GM12878 (cell line): ENCODE measurements around the gene ZCCHC2. TPM values are rescaled to one million over a fixed set of nuclear protein-coding genes. Genes with fewer than 3 reads are reported as not detected.
A peak's percentile ranks its signal among the peaks of the same experiment; 100 is the strongest.

Experiments
- CHD2 ChIP-seq: IDR thresholded peaks from 2 replicates; pipeline ENCODE4 v1.6.1; 2011; ENCODE audit warnings: low read depth, low read length, improper control_type of control experiment, borderline replicate concordance
- CREB1 ChIP-seq: IDR thresholded peaks from 2 replicates; pipeline ENCODE4 v1.6.1; 2012; ENCODE audit warnings: low read depth, mild to moderate bottlenecking, inconsistent platforms
- DPF2 ChIP-seq: fragments of 450-650 bp; IDR thresholded peaks from 2 replicates; pipeline ENCODE4 v1.6.1; 2017; ENCODE audit warnings: mild to moderate bottlenecking
- ESRRA ChIP-seq: IDR thresholded peaks from 2 replicates; pipeline ENCODE4 v1.6.1; 2012; ENCODE audit warnings: mild to moderate bottlenecking, low read length, improper control_type of control experiment
- ETV6 ChIP-seq, 2 experiments: fragments of 450-650 bp in 1 of 2; IDR thresholded peaks in 1 of 2; conservative IDR thresholded peaks in 1 of 2; 2 replicates each; pipeline ENCODE4 v1.6.1; 2014; ENCODE audit warnings: antibody characterized with exemption in 1 of 2, borderline replicate concordance in 1 of 2, low read depth in 1 of 2, mild to moderate bottlenecking in 1 of 2, moderate library complexity in 1 of 2
- FOS ChIP-seq: IDR thresholded peaks from 3 replicates; pipeline ENCODE4 v1.6.1; 2011; ENCODE audit warnings: borderline replicate concordance; ENCODE audit not compliant: insufficient read length; ENCODE audit errors: extremely low read depth
- GATAD2B ChIP-seq: fragments of 450-650 bp; conservative IDR thresholded peaks from 2 replicates; pipeline ENCODE4 v1.6.1; 2017; ENCODE audit warnings: low read depth, mild to moderate bottlenecking, moderate library complexity
- IKZF1 ChIP-seq: fragments of 450-650 bp; conservative IDR thresholded peaks from 2 replicates; pipeline ENCODE4 v1.6.1; 2017; ENCODE audit warnings: antibody characterized with exemption, mild to moderate bottlenecking
- IKZF2 ChIP-seq, 2 experiments: fragments of 450-650 bp; IDR thresholded peaks; 2 replicates each; pipeline ENCODE4 v1.6.1; 2017; ENCODE audit warnings: mild to moderate bottlenecking in 2 of 2, moderate library complexity in 2 of 2
- IRF4 ChIP-seq: IDR thresholded peaks from 2 replicates; pipeline ENCODE4 v1.6.1; 2011; ENCODE audit warnings: low read depth, low read length
- JUNB ChIP-seq: IDR thresholded peaks from 2 replicates; pipeline ENCODE4 v1.6.1; 2016; ENCODE audit warnings: antibody characterized with exemption, mild to moderate bottlenecking
- MEF2A ChIP-seq: IDR thresholded peaks from 2 replicates; pipeline ENCODE4 v1.6.1; 2011; ENCODE audit warnings: low read depth, mild to moderate bottlenecking, low read length, moderate library complexity; ENCODE audit not compliant: insufficient read depth
- MTA2 ChIP-seq: fragments of 450-650 bp; IDR thresholded peaks from 2 replicates; pipeline ENCODE4 v1.6.1; 2016; ENCODE audit warnings: low read depth, mild to moderate bottlenecking, moderate library complexity
- NFIC ChIP-seq: IDR thresholded peaks from 2 replicates; pipeline ENCODE4 v1.6.1; 2012; ENCODE audit warnings: low read depth, mild to moderate bottlenecking, inconsistent platforms, low read length, moderate library complexity
- NR2F1 ChIP-seq: fragments of 450-650 bp; conservative IDR thresholded peaks from 2 replicates; pipeline ENCODE4 v1.6.1; 2017; ENCODE audit warnings: mild to moderate bottlenecking
- POLR2AphosphoS2 ChIP-seq: IDR thresholded peaks from 2 replicates; pipeline ENCODE4 v1.6.1; 2011; ENCODE audit warnings: low read depth, mild to moderate bottlenecking, low read length, improper control_type of control experiment, moderate library complexity
- SMARCA5 ChIP-seq: fragments of 450-650 bp; IDR thresholded peaks from 2 replicates; pipeline ENCODE4 v1.6.1; 2017; ENCODE audit warnings: mild to moderate bottlenecking
- SPI1 ChIP-seq: IDR thresholded peaks from 2 replicates; pipeline ENCODE4 v1.6.1; 2011; ENCODE audit warnings: low read depth, mild to moderate bottlenecking, low read length, moderate library complexity, borderline replicate concordance; ENCODE audit not compliant: insufficient read depth
- SUZ12 ChIP-seq: fragments of 200-600 bp; sonication (generic); IDR thresholded peaks from one replicate; pipeline ENCODE4 v1.6.1; 2018; ENCODE audit warnings: antibody characterized with exemption, mild to moderate bottlenecking; ENCODE audit not compliant: unreplicated experiment
- ZBTB40 ChIP-seq: fragments of 450-650 bp; IDR thresholded peaks from 2 replicates; pipeline ENCODE4 v1.6.1; 2016; ENCODE audit warnings: mild to moderate bottlenecking, moderate library complexity, borderline replicate concordance
- ZNF217 ChIP-seq: fragments of 450-650 bp; IDR thresholded peaks from 2 replicates; pipeline ENCODE4 v1.6.1; 2017; ENCODE audit warnings: antibody characterized with exemption, mild to moderate bottlenecking
- ZNF384 ChIP-seq: IDR thresholded peaks from 2 replicates; pipeline ENCODE4 v1.6.1; 2012; ENCODE audit warnings: low read depth, mild to moderate bottlenecking, low read length, improper control_type of control experiment, borderline replicate concordance
- ZZZ3 ChIP-seq: IDR thresholded peaks from 2 replicates; pipeline ENCODE4 v1.6.1; 2011; ENCODE audit warnings: low read depth; ENCODE audit not compliant: control insufficient read depth, insufficient read length
- polyA plus RNA-seq, 11 experiments: library from polyadenylated mRNA; depleted of rRNA in 4 of 11; unstranded in 6 of 11; stranded (reverse) in 5 of 11; fragments of >200 nt; fragmentation: Nextera tagmentation in 4 of 11; fragmentation: Illumina TruSeq in 1 of 11; extraction: Ambion mirVana in 4 of 11; extraction: Trizol in 1 of 11; gene quantifications; 1 replicate in 1 of 11; 2 replicates in 10 of 11; pipeline versions ENCODE4 v1.2.1 to v1.2.3, GENCODE V29; 2011 to 2016; ENCODE audit warnings: inconsistent platforms in 2 of 11, missing spikeins in 2 of 11, low read depth in 1 of 11
- total RNA-seq, 4 experiments: library from RNA; depleted of rRNA in 3 of 4; stranded (reverse); fragments of >200 nt in 3 of 4; fragmentation: Illumina TruSeq in 1 of 4; extraction: Trizol in 1 of 4; gene quantifications; 2 replicates each; pipeline versions ENCODE4 v1.2.1 to v1.2.3, GENCODE V29; 2013 to 2021
- TF ChIP-seq, protein P1 (sequence below): fragments of 150-350 bp; IDR thresholded peaks from 2 replicates; pipeline ENCODE4 v1.6.1; 2014; ENCODE audit warnings: mild to moderate bottlenecking, low read depth, low read length

ZCCHC2 gene
- total and polyA plus RNA-seq, 10 of the 15 experiments (the other 5 are each of a cell fraction or from before 2014, with no cell fraction given): 1.7 to 17.4 (median 8.6) TPM

DNA sequence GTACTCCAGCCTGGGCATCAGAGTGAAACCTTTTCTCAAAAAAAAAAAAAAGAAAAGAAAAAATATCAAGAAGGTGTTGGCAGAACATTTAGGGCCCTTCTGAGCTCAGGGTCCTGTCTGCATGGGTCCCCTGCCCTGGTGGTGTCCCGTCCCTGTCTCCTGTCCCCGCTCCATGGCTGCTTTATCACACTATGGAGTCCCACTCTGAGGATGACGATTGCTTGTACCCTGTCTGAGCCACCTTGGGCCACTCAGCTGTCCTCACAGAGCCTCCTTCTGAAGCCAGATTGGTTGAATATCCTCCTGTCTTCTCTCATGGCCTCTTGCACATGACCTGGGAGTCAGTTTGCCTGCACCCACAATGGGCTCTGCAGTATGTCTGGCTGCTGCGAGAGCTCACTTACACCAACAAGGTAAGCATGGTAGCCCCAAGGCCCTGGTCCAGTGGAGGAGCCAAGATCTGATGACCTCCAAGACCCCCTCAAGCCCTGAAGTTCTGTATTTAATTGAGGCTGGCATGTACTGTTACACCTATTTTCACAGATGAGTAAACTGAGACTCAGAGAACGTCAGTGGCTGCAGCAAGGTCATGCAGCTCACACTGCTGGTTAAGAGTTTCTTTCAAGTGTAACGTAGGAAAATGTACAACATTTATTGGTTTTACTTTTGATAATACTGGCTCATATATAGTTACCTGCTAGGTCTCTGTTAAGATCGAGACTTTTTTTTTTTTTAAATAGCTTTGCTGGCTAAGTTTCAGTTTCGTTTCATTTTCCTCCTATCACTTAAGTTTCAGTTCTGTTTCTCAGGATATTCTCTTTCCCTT, 16.9 kb upstream of the ZCCHC2 start (continued):
- no peak for TF ChIP-seq POLR2AphosphoS2
- no peak for TF ChIP-seq SUZ12
- TF ChIP-seq ZNF384: peak; percentile 95
- peak; percentile 63; the same call in 1 of the 2 replicates for TF ChIP-seq MEF2A
- 0 out of 2 replicates have a peak, but pooled peaks have one; percentile 36 for TF ChIP-seq CREB1
- TF ChIP-seq DPF2: peak; percentile 51; the same call in 1 of the 2 replicates
- TF ChIP-seq FOS: no peak
- TF ChIP-seq ZBTB40: no peak
- peak; percentile 76 for TF ChIP-seq NR2F1
- TF ChIP-seq SPI1: peak; percentile 61
- peak; percentile 45; the same call in 1 of the 2 replicates for TF ChIP-seq SMARCA5
- TF ChIP-seq, protein P1, sequence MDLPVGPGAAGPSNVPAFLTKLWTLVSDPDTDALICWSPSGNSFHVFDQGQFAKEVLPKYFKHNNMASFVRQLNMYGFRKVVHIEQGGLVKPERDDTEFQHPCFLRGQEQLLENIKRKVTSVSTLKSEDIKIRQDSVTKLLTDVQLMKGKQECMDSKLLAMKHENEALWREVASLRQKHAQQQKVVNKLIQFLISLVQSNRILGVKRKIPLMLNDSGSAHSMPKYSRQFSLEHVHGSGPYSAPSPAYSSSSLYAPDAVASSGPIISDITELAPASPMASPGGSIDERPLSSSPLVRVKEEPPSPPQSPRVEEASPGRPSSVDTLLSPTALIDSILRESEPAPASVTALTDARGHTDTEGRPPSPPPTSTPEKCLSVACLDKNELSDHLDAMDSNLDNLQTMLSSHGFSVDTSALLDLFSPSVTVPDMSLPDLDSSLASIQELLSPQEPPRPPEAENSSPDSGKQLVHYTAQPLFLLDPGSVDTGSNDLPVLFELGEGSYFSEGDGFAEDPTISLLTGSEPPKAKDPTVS: no peak
- 0 out of 2 replicates have a peak, but pooled peaks have one; percentile 18 for TF ChIP-seq GATAD2B
- TF ChIP-seq JUNB: peak; percentile 46; the same call in 1 of the 2 replicates
- peak; percentile 40; the same call in 1 of the 2 replicates for TF ChIP-seq ESRRA
- TF ChIP-seq MTA2: peak; percentile 72
- peak; percentile 85 for TF ChIP-seq NFIC
- peak; percentile 48; the same call in 1 of the 2 replicates for TF ChIP-seq ZNF217
- peak in 1 of 2 experiments; percentile 30; a peak in 1 of 4 replicates for TF ChIP-seq ETV6 (conservative IDR thresholded peaks at IDR 0.05 in 1 of 2, IDR thresholded peaks at IDR 0.05 in 1 of 2; ENCODE audit: borderline replicate concordance in 1 of 2, low read depth in 1 of 2)
- TF ChIP-seq IKZF1: peak; percentile 45; the same call in 1 of the 2 replicates
- peak; percentile 30; the same call in 1 of the 2 replicates for TF ChIP-seq IRF4
- 0 out of 2 replicates have a peak, but pooled peaks have one; percentile 21 for TF ChIP-seq CHD2
- no peak for TF ChIP-seq ZZZ3
- peak; percentile 81 to 82; a peak in 2 of 4 replicates for TF ChIP-seq IKZF2 (IDR thresholded peaks at IDR 0.05)
